HG02852 (cell line): Measurements from ENCODE around the gene DPM2.

Experiments
- ATAC-seq: cut with Tn5 transposase; IDR thresholded peaks from one replicate; pipeline ENCODE4 v1.9.1; 2021; ENCODE audit warnings: mild to moderate bottlenecking, moderate library complexity; ENCODE audit not compliant: unreplicated experiment

Gene DPM2

GRCh38 chr9:127937388-127938297 lies at the start of gene DPM2:
Gene DPM2 (minus strand): TSS chr9:127937854. CDS start chr9:127937820, 34 bp downstream.
- ATAC-seq = peak; percentile 85

- no peak for ATAC-seq
Measured at GRCh38 chr9:127987103-127987614, 49.5 kb upstream of the DPM2 start.

GRCh38 chr9:127985011-127985410 lies 47.4 kb upstream of the DPM2 start:
- no peak for ATAC-seq

GRCh38 chr9:127983847-127984289 lies 46.2 kb upstream of the DPM2 start:
- ATAC-seq = peak; percentile 27

GRCh38 chr9:127982912-127983311 lies 45.3 kb upstream of the DPM2 start:
- ATAC-seq = no peak

GRCh38 chr9:127981559-127982121 lies 44.0 kb upstream of the DPM2 start:
- no peak for ATAC-seq

- ATAC-seq = peak; percentile 74
Measured at GRCh38 chr9:127980706-127981558, 43.3 kb upstream of the DPM2 start, which contains the start of gene EEIG1. Gene EEIG1 (minus strand): TSS chr9:127980989. CDS start chr9:127980137, 852 bp downstream.

GRCh38 chr9:127980060-127980705 lies 42.5 kb upstream of the DPM2 start:
- ATAC-seq = peak; percentile 31

GRCh38 chr9:127979333-127980059 lies 41.8 kb upstream of the DPM2 start:
- ATAC-seq = no peak

- ATAC-seq = no peak
Measured at GRCh38 chr9:127979015-127979332, 41.3 kb upstream of the DPM2 start.

- ATAC-seq = no peak
Measured at GRCh38 chr9:127977884-127978647, 40.4 kb upstream of the DPM2 start.

GRCh38 chr9:127977009-127977883 lies 39.6 kb upstream of the DPM2 start:
- no peak for ATAC-seq

- ATAC-seq = no peak
Measured at GRCh38 chr9:127976498-127976897, 38.8 kb upstream of the DPM2 start.

- no peak for ATAC-seq
Measured at GRCh38 chr9:127975376-127976315, 38.0 kb upstream of the DPM2 start.

- ATAC-seq = no peak
Measured at GRCh38 chr9:127974769-127975261, 37.2 kb upstream of the DPM2 start.

- no peak for ATAC-seq
Measured at GRCh38 chr9:127974001-127974768, 36.5 kb upstream of the DPM2 start.
